NCI-H146 treated with DMSO at 0.1 percent for 48 hours (cell line): Measurements from ENCODE around the gene IQCN.
A peak's percentile ranks its signal among the peaks of the same experiment; 100 is the strongest.

ENCODE experiments used
- DNase-seq: peaks from one replicate; lab custom pipeline; 2025; ENCODE audit not compliant: unreplicated experiment; lab: John Stamatoyannopoulos, UW

IQCN gene

GRCh38 chr19:18266771-18267686 lies 7.2 kb downstream of the IQCN start:
- no peak for DNase-seq

DNA sequence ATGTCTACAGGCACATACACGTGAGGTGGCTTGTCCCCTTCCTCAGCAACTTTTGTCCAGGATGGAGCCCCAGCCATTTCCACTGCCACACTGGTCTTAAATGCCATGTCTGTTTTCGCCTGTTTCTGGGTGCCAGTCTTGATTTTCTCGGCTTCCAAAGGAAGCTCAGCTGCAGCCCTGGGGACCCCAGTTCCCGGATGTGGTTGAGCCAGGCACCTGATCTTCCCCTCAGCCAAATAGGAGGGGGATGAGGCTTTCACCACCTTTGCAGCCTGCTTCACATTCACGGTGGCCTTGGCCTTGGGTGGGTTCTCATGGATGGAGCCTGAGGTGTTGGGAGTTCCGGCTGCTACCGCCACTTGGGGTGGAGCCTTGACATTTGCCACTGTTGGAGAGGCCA lies 8.7 kb downstream of the IQCN start:
- no peak for DNase-seq

- no peak for DNase-seq
These were observed 9.2 kb downstream of the IQCN start for GRCh38 chr19:18264971-18265540.

GRCh38 chr19:18264137-18264854 lies 10.0 kb downstream of the IQCN start:
- DNase-seq = no peak

GRCh38 chr19:18263324-18264136 lies 10.7 kb downstream of the IQCN start:
- no peak for DNase-seq

GRCh38 chr19:18262917-18263316 lies 11.3 kb downstream of the IQCN start:
- no peak for DNase-seq

DNA sequence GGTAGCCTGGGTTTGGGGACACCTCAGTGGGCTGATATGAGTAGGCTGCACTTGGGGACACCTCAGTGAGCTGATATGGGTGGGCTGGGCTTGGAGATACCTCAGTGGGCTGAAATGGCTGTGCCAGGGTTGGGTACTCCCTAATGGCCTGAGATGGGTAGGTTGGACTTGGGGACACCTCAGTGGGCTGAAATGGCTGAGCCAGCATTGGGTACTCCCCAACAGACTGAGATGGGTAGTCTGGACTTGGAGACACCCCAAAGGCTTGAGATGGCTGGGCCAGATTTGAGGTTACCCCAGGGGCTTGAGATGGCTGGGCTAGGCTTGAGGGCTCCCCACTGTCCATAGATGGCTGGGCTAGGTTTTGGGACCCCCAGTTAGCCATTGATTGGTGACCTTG lies 12.1 kb downstream of the IQCN start:
- no peak for DNase-seq

- no peak for DNase-seq
These were observed 12.8 kb downstream of the IQCN start for GRCh38 chr19:18261474-18261873.

- DNase-seq = no peak
These were observed 14.4 kb downstream of the IQCN start for GRCh38 chr19:18259893-18260292.

DNA sequence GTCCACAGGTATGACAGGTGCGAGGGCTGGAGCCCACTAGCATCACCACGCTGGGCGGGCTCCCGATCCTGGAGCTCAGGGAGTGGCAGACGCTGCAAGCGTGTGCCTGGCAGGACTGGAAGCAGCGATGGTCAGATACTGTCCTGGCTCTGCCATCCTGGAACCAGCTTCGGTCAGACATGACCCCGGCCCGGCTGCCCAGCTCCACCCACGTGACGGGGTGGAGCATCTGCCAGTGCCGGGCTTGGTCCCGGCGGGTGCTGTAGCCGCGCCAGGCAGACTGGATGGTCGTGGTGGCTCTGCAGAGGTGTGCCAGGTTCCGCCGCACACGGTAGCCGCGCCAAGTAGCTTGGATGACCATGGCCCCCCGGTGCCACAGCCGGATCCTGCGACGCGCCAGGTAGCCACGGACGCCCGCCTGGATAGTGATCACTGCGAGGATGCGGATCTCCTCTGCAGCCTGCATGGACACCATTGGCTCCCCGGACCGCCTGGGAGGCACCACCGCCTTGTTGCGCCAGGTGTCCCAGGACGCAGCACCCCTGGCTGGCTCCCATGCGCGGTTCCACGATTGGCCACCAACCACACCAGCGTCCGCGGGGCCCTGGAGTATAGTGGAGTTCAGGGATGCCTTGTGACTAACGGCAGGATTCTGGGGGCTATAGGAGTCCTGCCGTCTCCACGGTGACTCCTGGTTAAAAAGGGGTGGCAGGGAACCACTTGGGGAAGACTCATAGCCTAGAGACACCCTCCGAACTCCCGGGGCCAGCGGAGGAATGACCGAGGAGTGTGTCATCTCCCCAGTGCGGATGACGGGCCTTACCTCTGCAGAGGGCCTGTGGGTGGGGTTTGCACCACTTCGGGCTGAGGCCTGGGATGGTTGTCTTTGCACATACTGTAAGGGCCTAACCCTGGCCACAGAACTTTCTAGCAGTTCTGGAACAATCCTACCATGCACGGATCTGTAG lies 16.5 kb downstream of the IQCN start:
- DNase-seq = no peak

- DNase-seq = peak; percentile 49
These were observed 19.4 kb downstream of the IQCN start for GRCh38 chr19:18254546-18255503.

GRCh38 chr19:18253716-18254115 lies 20.5 kb downstream of the IQCN start:
- DNase-seq = no peak

DNA sequence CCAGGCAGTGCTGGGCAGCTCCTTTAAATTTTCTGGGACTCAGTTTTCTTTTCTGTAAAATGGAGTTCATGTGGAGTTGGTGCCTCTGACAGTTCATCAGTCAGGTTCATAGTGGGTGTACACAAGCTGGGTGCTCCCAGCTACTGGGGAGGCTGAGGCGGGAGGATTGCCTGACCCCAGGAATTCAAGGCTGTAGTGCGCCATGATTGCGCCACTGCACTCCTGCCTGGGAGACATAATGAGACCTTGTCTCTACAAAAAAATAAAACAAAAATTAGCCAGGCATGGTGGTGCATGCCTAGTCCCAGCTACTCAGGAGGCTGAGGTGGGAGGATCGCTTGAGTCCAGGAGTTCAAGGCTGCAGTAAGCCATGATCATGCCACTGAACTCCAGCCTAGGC lies 21.1 kb downstream of the IQCN start:
- no peak for DNase-seq

- DNase-seq = no peak
These were observed 21.9 kb downstream of the IQCN start for GRCh38 chr19:18252370-18252717.

GRCh38 chr19:18251587-18252369 lies 22.5 kb downstream of the IQCN start:
- peak; percentile 63 for DNase-seq

DNA sequence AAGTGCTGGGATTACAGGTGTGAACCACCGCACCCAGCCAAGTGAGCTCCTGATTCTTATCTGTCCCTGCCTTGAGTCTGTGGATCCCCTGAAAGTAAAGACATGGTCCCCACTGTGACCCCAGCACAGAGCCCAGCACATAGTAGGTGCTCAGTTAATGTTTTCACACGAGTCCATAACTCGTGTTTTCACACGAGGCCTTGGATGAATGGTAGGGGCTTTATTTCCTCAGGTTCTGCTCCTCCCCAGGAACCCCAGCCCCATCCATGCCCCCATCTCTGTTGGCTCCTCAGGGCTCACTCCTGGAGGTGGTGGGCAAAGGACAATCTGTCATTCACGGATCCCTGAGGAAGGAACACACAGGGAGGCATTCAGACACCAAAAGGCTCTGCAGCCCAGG lies 24.4 kb downstream of the IQCN start:
- DNase-seq = no peak

DNA sequence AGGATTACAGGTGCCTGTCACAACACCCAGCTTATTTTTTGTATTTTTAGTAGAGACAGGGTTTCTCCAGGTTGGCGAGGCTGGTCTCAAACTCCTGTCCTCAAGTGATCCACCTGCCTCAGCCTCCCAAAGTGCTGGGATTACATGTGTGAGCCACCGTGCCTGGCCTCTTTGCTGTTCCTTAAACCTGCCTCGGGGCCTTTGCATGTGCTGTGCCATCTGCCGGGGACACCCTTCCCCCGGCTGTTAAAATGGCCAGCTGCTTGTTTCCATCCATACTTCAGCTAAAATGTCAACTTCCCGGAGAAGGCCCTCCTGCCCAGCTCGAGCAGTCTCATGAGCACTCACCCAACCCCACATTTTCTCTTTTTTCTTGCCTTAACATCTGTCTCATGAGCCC lies 29.0 kb downstream of the IQCN start:
- DNase-seq = no peak

- no peak for DNase-seq
These were observed 34.9 kb downstream of the IQCN start for GRCh38 chr19:18239303-18239702.
